Mesendoderm (in vitro differentiated cells): ENCODE results near the gene C16orf90. TPM values are rescaled to one million over a fixed set of nuclear protein-coding genes. Genes with fewer than 3 reads are reported as not detected.
A peak's percentile ranks its signal among the peaks of the same experiment; 100 is the strongest.

Experiments
- DNase-seq: peaks from one replicate; pipeline ENCODE4 v3.0.0; 2013
- H2AK5ac ChIP-seq: 2 replicates; pipeline ENCODE4 v1.6.1; 2013; ENCODE audit warnings: low read length, inconsistent platforms
- H2BK120ac ChIP-seq: 2 replicates; pipeline ENCODE4 v1.6.1; 2013; ENCODE audit warnings: low read depth, mild to moderate bottlenecking, low read length, moderate library complexity, mixed read lengths
- H2BK15ac ChIP-seq: replicated peaks from 2 replicates; pipeline ENCODE4 v1.6.1; 2013; ENCODE audit warnings: low read depth, mild to moderate bottlenecking, moderate library complexity
- H2BK5ac ChIP-seq: 2 replicates; pipeline ENCODE4 v1.6.1; 2013; ENCODE audit warnings: low read length, inconsistent platforms
- H3K18ac ChIP-seq: 2 replicates; pipeline ENCODE4 v1.6.1; 2013; ENCODE audit warnings: mild to moderate bottlenecking, low read length, mixed read lengths
- H3K23ac ChIP-seq: one replicate; pipeline ENCODE4 v1.6.1; 2013; ENCODE audit warnings: low read length
- H3K27ac ChIP-seq: 2 replicates; pipeline ENCODE4 v1.5.1; 2013; ENCODE audit warnings: low read depth, mild to moderate bottlenecking, inconsistent platforms, low read length, moderate library complexity
- H3K27me3 ChIP-seq: 2 replicates; pipeline ENCODE4 v1.6.1; 2013; ENCODE audit warnings: low read length, control low read depth, mild to moderate bottlenecking, inconsistent platforms; ENCODE audit not compliant: insufficient read depth, poor library complexity
- H3K36me3 ChIP-seq: 2 replicates; pipeline ENCODE4 v1.6.1; 2013; ENCODE audit warnings: low read length, inconsistent platforms; ENCODE audit not compliant: control insufficient read depth, insufficient read depth
- H3K4ac ChIP-seq: one replicate; pipeline ENCODE4 v1.6.1; 2013; ENCODE audit warnings: low read depth, mild to moderate bottlenecking, low read length, moderate library complexity
- H3K4me1 ChIP-seq: 2 replicates; pipeline ENCODE4 v1.6.1; 2013; ENCODE audit warnings: low read depth, low read length, inconsistent platforms; ENCODE audit not compliant: control insufficient read depth
- H3K4me2 ChIP-seq: 2 replicates; pipeline ENCODE4 v1.6.1; 2013; ENCODE audit warnings: low read length
- H3K4me3 ChIP-seq: 2 replicates; pipeline ENCODE4 v1.5.1; 2013; ENCODE audit warnings: mild to moderate bottlenecking, low read length
- H3K56ac ChIP-seq: one replicate; pipeline ENCODE4 v1.6.1; 2013; ENCODE audit warnings: low read length
- H3K79me1 ChIP-seq: 2 replicates; pipeline ENCODE4 v1.6.1; 2013; ENCODE audit warnings: low read length, inconsistent platforms
- H3K79me2 ChIP-seq: 2 replicates; pipeline ENCODE4 v1.6.1; 2013; ENCODE audit warnings: mild to moderate bottlenecking, low read length; ENCODE audit not compliant: control insufficient read depth, insufficient read depth
- H3K9ac ChIP-seq: 2 replicates; pipeline ENCODE4 v1.6.1; 2013; ENCODE audit warnings: low read length, inconsistent platforms
- H4K5ac ChIP-seq: one replicate; pipeline ENCODE4 v1.6.1; 2013; ENCODE audit warnings: low read length
- H4K8ac ChIP-seq: one replicate; pipeline ENCODE4 v1.6.1; 2013; ENCODE audit warnings: low read depth, mild to moderate bottlenecking, control low read depth, low read length, moderate library complexity
- WGBS: extraction: QIAGEN DNeasy Blood & Tissue Kit; methylation state at CpG from one replicate; pipeline ENCODE4 v1.1.7; 2013; ENCODE audit warnings: low lambda C conversion rate, missing lambda C conversion rate; ENCODE audit not compliant: insufficient coverage; ENCODE audit errors: extremely low coverage; 5-methylcytosine and 5-hydroxymethylcytosine counted together
- polyA plus RNA-seq, 2 experiments: library from polyadenylated mRNA; stranded (reverse); fragments of 200-250 nt; gene quantifications; one replicate each; pipeline ENCODE4 v1.2.3, GENCODE V29; 2013

C16orf90 gene, protein sequence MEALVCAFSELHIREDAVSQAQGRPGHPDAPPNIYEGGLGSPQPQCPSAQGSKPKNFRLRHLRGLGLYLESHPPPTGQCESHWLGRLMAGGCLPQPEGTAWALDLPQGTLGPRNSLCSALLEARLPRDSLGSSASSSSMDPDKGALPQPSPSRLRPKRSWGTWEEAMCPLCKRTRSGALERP
- not detected for polyA plus RNA-seq (2013, experiment 1 of 2)
- not detected for polyA plus RNA-seq (2013, experiment 2 of 2)

DNA sequence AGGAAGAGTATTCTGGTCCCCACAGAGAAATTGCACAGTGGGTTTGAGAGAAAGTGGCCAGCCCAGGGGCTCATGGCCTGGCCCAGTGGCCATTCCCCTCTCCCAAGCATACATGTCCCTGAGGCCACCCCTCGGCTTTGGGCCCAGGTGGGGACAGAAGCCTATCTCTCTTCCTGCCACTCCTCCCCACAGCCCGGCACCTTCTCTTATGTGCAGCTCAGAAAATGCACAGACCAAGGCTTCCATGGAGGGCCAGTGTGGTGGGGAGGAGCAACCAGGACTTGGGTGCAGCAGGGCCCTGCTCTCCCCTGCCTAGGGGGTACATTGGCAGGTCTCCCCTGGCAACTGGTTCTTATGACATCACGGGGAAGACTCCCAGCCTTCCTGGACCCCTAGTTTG lies at the start of gene C16orf90:
C16orf90 (minus strand) TSS at position 314 of the 400 bp plus-strand sequence; CDS start at position 246, 68 bp downstream.
- Histone ChIP-seq H2AK5ac (no peak within 1 kb of the TSS), H3K4me1 (no peaks in the 10 kb centered on the region), H3K23ac (no peak within 1 kb of the TSS), H3K56ac (no peak within 1 kb of the TSS), H3K79me2 (no peaks in the 10 kb centered on the region), H4K8ac (no peak within 1 kb of the TSS), H2BK15ac (no peak within 1 kb of the TSS), H3K4me3 (no peak within 1 kb of the TSS), H3K18ac (no peak within 1 kb of the TSS), H4K5ac (no peak within 1 kb of the TSS), H3K79me1 (no peaks in the 10 kb centered on the region), H2BK120ac (no peak within 1 kb of the TSS), H3K9ac (no peak within 1 kb of the TSS), H3K36me3 (no peaks in the 10 kb centered on the region), H3K27ac (no peak within 1 kb of the TSS), H3K4ac (no peak within 1 kb of the TSS), H3K4me2 (no peak within 1 kb of the TSS), H2BK5ac (no peak within 1 kb of the TSS), H3K27me3 (no peaks in the 10 kb centered on the region)
- DNase-seq, result no peak
- WGBS, result no CpG with 5 or more reads among the region's 3 CpGs

DNA sequence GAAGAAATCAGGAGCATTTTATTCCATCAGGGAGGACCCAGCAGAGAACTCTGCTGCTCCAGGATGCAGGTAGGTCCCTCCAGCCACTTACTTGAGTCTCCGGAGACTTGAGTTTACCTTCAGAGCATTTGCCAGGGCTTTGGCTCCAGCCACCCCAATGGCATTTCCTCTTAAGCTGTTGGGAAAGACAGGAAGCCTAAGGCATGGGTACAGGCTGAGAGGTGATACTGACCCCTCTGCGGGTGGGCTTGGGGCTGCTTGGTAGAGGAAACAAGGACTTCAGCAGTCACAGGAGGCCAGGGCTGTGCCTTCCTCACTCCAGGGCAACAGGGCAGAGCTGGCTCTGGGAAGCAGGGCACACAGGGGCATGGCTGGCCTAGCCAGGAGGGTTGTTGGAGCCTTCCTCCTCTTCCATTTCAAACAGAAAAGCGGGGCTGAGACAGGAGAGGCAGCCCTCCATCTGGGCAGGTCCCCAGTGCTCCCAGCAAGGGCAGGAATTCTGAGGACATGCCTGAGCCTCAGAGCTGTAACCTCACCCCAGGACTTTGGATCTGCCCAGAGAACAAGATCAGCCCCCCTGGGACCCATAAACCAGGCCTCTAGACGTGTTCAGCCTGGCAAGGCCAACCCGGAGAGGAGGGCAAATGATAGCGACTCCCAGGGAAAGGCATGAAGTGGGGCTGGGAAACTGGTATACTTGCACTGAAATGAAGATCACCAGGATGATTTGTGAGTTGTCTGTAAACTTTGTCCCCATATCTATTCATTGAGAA lies 47.5 kb upstream of the C16orf90 start:
- no peaks in the 10 kb centered on the region for H3K27me3 ChIP-seq
- no peak overlapping the region for H2BK15ac ChIP-seq
- no peak overlapping the region for H4K5ac ChIP-seq
- H3K4me2 ChIP-seq, result no peak overlapping the region
- H2BK5ac ChIP-seq, result no peak overlapping the region
- no peak overlapping the region for H3K9ac ChIP-seq
- H2BK120ac ChIP-seq, result no peak overlapping the region
- H4K8ac ChIP-seq, result no peak overlapping the region
- no peak overlapping the region for H2AK5ac ChIP-seq
- no CpG with 5 or more reads among the region's 6 CpGs for WGBS
- no peak overlapping the region for H3K23ac ChIP-seq
- no peak overlapping the region for H3K4ac ChIP-seq
- H3K27ac ChIP-seq, result no peak overlapping the region
- H3K36me3 ChIP-seq, result no peaks in the 10 kb centered on the region
- no peak overlapping the region for H3K56ac ChIP-seq
- no peaks in the 10 kb centered on the region for H3K4me1 ChIP-seq
- H3K79me1 ChIP-seq, result no peaks in the 10 kb centered on the region
- no peak overlapping the region for H3K18ac ChIP-seq
- DNase-seq, result peak; percentile 44
- no peaks in the 10 kb centered on the region for H3K79me2 ChIP-seq
- H3K4me3 ChIP-seq, result no peak overlapping the region

DNA sequence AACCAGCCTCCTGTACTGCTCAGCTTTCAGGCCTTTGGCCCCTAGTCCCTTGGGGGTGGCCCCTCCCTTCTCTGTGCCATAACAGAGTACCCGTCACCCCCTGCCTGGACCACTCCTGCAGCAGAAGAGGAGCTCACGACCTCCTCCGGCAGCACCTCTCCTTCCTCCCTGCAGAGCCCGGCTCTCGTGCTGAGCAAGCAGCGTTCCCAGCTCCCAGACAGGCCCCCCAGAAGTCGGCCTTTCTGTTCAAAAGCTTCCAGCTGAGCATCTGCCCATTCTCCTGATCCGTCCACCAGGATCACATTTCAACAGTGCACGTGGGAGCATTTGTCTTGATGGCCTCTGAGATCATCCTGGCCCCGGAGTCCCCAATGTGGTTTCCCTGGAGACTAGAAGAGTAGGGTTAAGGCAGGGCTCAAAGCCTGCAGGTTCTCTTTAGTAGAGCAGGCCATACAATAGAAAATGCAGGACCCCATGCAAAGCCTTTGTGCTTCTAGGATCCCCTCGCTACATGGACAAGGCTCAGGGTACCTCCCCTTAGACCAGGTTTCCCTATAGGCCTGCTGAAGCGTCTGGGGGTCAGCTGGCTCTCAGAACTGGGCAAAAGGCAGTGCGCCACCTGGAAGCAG lies 46.4 kb upstream of the C16orf90 start:
- Histone ChIP-seq H3K27ac (no peak overlapping the region), H3K79me2 (no peaks in the 10 kb centered on the region), H3K18ac (no peak overlapping the region), H3K79me1 (no peaks in the 10 kb centered on the region), H2BK15ac (no peak overlapping the region), H3K4ac (no peak overlapping the region), H3K9ac (no peak overlapping the region), H4K5ac (no peak overlapping the region), H2AK5ac (no peak overlapping the region), H3K23ac (no peak overlapping the region), H3K27me3 (no peaks in the 10 kb centered on the region), H3K4me2 (no peak overlapping the region), H3K36me3 (no peaks in the 10 kb centered on the region), H3K4me1 (no peaks in the 10 kb centered on the region), H2BK120ac (no peak overlapping the region), H2BK5ac (no peak overlapping the region), H4K8ac (no peak overlapping the region), H3K56ac (no peak overlapping the region), H3K4me3 (no peak overlapping the region)
- no peak for DNase-seq
- WGBS, result no CpG with 5 or more reads among the region's 13 CpGs

DNA sequence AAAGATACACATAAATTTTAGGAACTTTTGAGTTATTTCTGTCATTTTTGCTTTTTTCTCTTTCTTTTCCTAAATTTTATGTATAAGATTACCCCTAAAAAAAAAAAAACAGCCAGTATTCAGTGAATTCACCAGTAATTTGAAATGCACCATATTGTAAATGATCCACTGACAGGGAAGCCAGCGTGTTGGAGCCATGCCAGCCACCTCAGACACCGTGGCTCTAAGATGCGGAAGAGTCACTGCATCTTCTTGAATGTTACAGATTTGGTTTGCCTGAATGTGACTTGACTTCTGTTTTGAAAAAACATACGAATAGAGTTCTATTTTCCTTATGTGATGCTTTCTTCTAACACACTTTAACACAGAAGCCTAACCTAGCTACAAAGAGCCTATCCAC lies 42.9 kb upstream of the C16orf90 start:
- DNase-seq, result no peak
- Histone ChIP-seq H2BK120ac (no peak overlapping the region), H3K56ac (no peak overlapping the region), H3K4me1 (no peaks in the 10 kb centered on the region), H3K18ac (no peak overlapping the region), H3K4me3 (no peak overlapping the region), H2BK5ac (no peak overlapping the region), H3K79me2 (no peaks in the 10 kb centered on the region), H3K79me1 (no peaks in the 10 kb centered on the region), H4K5ac (no peak overlapping the region), H2AK5ac (no peak overlapping the region), H3K4ac (no peak overlapping the region), H3K27ac (no peak overlapping the region), H4K8ac (no peak overlapping the region), H2BK15ac (no peak overlapping the region), H3K27me3 (no peaks in the 10 kb centered on the region), H3K9ac (no peak overlapping the region), H3K36me3 (no peaks in the 10 kb centered on the region), H3K4me2 (no peak overlapping the region), H3K23ac (no peak overlapping the region)
- no CpG with 5 or more reads among the region's 4 CpGs for WGBS

DNA sequence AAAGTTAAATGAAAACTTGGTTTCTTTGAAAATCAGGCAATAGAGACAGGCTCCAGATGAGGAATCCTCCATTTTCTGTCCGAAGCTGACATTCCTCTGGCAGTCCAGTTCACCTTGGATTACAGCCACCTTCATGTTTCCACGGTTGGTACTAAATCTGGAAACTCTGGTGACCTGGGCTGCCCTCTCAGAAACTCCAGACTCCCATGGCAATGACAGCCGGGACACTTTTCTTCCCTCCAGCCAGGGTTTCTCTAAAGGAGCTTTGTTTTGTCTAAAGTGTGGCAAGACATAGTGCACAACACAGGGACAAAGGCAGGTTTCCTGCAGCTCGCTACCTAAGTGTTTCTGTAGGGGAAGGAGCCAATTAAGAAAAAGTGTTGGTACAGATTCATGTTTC lies 41.6 kb upstream of the C16orf90 start:
- H2BK120ac ChIP-seq, result no peak overlapping the region
- no peak overlapping the region for H3K18ac ChIP-seq
- no peak overlapping the region for H2AK5ac ChIP-seq
- H4K8ac ChIP-seq, result no peak overlapping the region
- no peak overlapping the region for H3K27ac ChIP-seq
- H2BK5ac ChIP-seq, result no peak overlapping the region
- no peaks in the 10 kb centered on the region for H3K79me1 ChIP-seq
- H3K23ac ChIP-seq, result no peak overlapping the region
- H3K4me3 ChIP-seq, result no peak overlapping the region
- H3K4ac ChIP-seq, result no peak overlapping the region
- no peak overlapping the region for H3K4me2 ChIP-seq
- no peak for DNase-seq
- no peaks in the 10 kb centered on the region for H3K27me3 ChIP-seq
- WGBS, result no CpG with 5 or more reads among the region's 4 CpGs
- no peaks in the 10 kb centered on the region for H3K4me1 ChIP-seq
- H3K79me2 ChIP-seq, result no peaks in the 10 kb centered on the region
- no peak overlapping the region for H3K56ac ChIP-seq
- H3K9ac ChIP-seq, result no peak overlapping the region
- no peak overlapping the region for H4K5ac ChIP-seq
- no peak overlapping the region for H2BK15ac ChIP-seq
- no peaks in the 10 kb centered on the region for H3K36me3 ChIP-seq
